Iris pigment epithelial cell (primary cell): Measurements from ENCODE around the gene PEAK3.

Source experiments
- DNase-seq: peaks from one replicate; pipeline ENCODE4 v3.0.0-alpha.2; 2011; ENCODE audit warnings: low read depth

PEAK3 gene

GRCh38 chr19:2315121-2315817 lies 33.3 kb upstream of the PEAK3 start:
- no peak for DNase-seq

DNA sequence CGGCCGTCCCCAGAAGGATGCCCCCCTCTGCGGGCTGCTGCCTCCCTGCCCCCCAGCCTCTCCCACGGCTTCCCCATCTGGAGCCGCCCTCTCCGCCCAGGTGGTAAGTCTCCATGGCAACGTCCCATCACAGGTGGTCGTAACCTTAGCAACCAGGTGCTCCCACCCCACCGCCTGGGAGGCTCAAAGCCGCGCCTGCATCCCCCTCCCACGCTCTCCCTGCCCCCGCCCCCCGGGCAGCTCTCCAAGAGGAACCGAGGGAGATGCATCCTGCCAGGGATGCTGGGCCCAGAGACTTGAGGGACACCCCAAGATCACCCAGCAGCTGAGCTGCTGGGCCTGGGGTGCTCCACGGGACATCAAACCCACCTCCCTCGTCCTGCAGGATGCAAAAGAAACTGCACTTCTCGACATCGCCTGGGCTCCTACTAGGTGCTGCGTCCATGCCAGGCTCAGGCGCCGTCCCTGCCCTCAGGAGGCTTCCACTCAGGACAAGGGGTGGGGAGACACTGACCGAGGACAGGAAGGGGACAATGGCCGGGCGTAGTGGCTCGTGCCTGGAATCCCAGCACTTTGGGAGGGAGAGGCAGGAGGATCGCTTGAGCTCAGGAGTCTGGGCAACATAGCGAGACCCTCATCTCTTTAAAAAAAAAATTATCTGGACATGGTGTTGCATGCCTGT lies 31.0 kb upstream of the PEAK3 start:
- DNase-seq: no peak

DNA sequence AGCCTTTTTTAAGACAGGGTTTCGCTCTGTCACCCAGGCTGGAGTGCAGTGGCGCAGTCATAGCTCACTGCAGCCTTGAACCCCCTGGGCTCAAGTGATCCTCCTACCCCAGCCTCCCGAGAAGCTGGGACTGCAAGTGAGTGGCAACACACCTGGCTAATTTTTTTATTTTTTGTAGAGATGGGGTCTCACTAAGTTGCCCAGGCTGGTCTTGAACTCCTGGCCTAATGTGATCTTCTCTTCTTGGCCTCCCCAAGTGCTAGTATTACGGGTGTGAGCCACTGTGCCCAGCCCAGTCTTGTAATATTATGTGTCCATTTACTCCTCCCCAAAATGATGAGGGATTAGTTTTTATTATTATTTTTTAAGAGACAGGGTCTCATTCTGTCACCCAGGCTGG lies 29.1 kb upstream of the PEAK3 start:
- no peak for DNase-seq

- no peak for DNase-seq
Measured at GRCh38 chr19:2309734-2310362, 27.9 kb upstream of the PEAK3 start.

DNA sequence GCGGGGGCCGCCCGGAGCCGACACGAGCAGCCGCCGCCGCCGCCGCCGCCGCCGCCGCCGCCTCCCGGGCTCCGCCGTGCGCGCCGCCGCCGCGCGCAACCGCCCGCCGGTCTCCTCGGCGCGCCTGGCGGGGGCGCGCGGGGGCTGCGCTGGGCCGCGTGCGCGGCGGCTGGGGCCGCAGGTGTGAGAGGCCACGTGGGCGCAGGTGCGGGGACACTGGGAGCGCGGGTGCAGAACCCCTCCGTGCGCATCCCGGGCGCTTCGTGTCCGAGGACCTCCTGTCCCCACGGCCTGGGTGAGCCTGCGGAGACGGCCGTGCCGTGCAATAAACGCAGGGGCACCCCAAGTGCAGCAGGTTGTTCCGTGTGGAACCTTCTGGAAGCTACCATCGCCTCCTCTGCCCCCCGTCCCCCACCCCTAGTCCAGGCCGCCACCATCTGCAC lies 26.2 kb upstream of the PEAK3 start, which contains the start of gene LINGO3:
Gene LINGO3, minus strand, starts transcription at position 41 of the 443 bp plus-strand sequence. CDS start 16,378 bp downstream, outside the sequence.
- DNase-seq: no peak

GRCh38 chr19:2307518-2308012 lies 25.6 kb upstream of the PEAK3 start:
- no peak for DNase-seq

- DNase-seq: no peak
Measured at GRCh38 chr19:2306971-2307370, 25.0 kb upstream of the PEAK3 start.

GRCh38 chr19:2306281-2306806 lies 24.4 kb upstream of the PEAK3 start:
- no peak for DNase-seq

DNA sequence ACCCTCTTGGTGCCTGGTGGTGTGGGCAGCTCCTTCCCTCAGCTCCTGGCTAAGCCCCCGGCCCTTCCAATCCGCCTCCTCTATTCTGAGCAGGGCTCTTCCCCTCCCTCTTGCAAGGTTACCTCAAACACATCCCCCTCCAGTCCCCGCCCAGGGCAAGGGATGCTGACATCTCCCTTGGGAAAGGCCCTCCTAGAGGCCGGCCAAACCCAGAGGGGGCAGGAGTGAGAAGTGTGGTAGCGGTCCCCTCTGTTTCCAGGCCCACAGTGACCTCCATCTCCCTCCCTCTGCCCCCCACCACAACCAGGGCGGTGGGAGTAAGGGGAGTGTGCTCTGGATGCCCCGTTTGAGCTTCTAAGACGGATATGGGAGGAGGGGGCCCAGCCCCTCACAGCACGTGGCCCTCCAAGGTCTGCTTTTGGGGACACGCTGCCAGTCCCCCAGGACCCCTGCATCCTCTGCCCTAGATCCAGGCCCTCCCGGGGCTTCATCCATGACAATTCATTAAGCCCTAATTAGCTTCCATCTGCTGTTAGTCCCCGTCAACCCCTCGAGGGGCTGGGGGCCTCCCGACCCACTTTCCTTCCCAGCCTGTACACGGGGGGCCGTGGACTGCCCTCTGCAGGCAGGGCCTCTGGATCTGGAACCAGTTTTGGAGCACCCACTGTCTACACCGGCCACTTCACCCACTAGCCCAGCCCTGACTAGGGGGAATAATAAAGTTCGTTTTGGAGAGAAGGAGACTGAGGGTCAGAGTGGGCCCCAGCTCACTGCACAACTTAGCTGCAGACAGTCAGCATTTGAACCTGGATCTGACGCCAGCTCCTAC lies 23.7 kb upstream of the PEAK3 start:
- DNase-seq: no peak

DNA sequence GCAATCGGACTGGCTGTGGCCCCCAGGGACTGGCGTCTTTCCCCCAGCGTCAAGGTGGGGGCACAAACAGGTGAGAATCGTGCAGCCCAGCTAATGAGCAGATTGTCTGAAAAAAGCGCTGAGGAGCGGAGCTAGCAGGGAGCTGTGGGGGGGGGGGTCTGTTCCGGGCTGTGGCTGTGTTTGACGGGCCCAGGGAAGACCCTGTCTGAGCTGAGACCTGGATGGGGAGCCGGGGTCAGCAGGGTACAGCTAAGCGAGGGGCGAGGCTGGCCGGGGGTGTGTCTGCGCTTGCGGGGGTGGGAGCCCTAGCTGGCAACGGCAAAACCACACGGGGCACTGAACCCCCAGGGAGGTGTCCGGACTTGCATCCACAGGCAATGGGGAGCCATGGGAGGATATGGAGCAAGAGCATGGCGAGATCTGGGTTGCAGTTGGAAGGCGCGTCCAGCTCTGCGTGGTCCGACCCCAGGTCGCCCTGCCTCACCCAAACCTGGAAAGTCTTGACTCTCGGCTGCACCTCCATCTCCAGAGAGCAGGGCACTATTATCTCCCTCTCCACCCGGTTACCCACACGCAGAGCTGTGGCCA lies 21.3 kb upstream of the PEAK3 start:
- DNase-seq: no peak

GRCh38 chr19:2302319-2303210 lies 20.6 kb upstream of the PEAK3 start:
- DNase-seq: peak; percentile 37

DNA sequence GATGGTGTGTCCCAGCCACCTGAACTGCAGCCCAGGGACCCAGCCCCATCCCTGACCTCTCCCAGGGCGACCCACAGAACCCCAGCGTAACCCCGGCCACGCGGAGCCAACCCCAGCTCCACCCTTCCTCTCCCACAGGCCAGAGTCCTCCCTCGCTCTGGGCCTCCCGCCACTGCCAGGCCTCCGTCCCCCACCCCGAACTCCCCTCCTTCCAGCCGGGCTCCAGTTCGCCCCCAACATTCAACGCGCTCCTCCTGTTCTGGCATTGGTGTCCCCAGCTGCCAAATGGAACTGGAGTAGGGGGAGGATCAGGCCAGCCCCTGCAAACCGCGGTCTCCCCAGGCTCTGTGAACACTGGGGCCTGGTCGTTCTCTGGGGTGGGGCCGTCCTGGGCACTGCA lies 18.6 kb upstream of the PEAK3 start:
- no peak for DNase-seq

DNA sequence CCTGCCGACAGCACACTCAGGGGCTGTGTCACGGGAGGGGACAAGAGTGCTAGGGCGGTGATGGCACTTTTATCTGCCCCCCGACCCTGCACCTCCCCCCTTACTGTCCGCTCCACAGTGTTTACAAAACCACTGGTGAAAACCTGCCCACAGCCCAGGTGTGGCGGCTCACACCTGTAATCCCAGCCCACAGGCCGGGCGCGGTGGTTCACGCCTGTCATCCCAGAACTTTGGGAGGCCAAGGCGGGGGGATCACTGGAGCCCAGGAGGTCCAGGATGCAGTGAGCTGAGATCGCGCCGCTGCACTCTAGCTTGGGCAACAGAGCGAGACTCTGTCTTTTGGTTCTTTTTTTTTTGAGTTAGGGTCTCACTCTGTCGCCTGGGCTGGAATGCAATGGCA lies 14.2 kb upstream of the PEAK3 start:
- DNase-seq: no peak

DNA sequence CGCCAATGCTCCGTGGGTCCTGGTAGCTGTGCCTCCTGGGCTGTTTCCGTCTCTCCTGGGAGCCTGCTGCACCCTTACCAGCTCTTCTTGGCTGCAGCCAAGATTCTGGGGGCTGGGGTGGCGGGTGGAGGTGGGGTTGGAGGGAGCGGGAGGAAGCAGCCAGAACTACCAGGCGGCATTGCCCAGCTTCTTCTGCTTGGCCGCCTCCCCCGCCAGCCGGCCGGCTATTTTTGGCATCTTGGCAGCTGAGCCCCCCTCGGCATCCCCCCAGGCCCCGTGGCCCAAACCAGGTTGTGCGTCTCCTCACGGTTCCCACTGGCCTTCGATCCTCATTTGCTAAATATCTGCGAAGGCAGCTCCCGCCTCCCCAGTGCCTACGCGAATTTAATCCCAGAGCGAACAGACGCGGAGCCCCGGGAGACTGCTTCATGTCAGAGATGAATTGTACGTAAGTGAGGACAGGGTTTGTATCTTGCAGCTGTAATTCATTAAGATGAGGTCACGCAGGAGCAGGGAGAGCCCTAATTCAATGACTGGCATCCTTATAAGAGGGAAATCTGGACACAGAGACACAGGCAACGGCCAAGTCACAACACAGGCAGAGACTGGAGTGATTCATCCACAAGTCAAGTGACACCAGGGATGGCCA lies 12.8 kb upstream of the PEAK3 start:
- no peak for DNase-seq

DNA sequence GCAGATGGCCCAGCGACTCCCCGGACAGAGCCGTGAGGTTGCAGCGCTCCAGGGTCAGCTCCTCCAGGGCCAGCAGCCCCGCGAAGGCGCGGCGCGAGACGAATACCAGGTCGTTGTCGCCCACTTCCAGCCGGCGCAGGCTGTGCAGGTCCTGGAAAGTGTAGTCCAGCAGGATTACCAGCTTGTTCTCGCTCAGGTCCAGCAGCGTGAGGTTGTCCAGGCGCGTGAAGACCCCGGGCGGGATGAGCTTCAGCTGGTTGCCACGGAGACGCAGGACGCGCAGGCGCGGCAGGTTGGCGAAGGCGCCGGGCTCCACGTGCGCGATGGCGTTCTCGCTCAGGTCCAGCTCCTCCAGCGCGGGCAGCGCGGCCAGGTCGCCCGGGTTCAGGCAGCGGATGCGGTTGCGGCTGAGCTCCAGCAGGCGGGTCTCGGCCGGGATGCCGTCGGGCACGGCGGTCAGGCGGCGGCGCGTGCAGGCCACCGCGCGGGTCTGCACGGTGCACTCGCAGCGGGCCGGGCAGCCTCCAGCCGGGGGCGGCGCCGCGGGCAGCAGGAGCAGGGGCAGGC lies 9.3 kb upstream of the PEAK3 start:
- no peak for DNase-seq

- no peak for DNase-seq
Measured at GRCh38 chr19:2290441-2291184, 8.6 kb upstream of the PEAK3 start.

- no peak for DNase-seq
Measured at GRCh38 chr19:2289714-2290435, 7.9 kb upstream of the PEAK3 start.
